T-helper 1 cell (primary cell): ENCODE measurements around the gene NDRG3.
"Not testable (repeated sequence)": the region's sequence is repeated elsewhere in the genome, so short reads cannot be mapped to it uniquely, and the experiment has no call there.

Experiments used
- DNase-seq, 5 donors: peaks; one replicate each; pipeline ENCODE4 v3.0.0-alpha.2; 2012 to 2020

Gene NDRG3

GRCh38 chr20:36686944-36687343, 58.9 kb downstream of the NDRG3 start:
- DNase-seq, result no peak

GRCh38 chr20:36686504-36686903, 59.4 kb downstream of the NDRG3 start:
- DNase-seq, result no peak

GRCh38 chr20:36684747-36685146, 61.1 kb downstream of the NDRG3 start:
- DNase-seq, result no peak

GRCh38 chr20:36682311-36682710, 63.6 kb downstream of the NDRG3 start:
- no peak for DNase-seq

- no peak for DNase-seq
These were observed 68.5 kb downstream of the NDRG3 start for GRCh38 chr20:36677422-36677771.

- no peak for DNase-seq
These were observed 69.0 kb downstream of the NDRG3 start for GRCh38 chr20:36676701-36677421.

- DNase-seq, result not testable (repeated sequence)
These were observed 70.3 kb downstream of the NDRG3 start for GRCh38 chr20:36675545-36675944.

GRCh38 chr20:36672991-36673390, 72.9 kb downstream of the NDRG3 start:
- DNase-seq, result no peak

- DNase-seq, result no peak
These were observed 75.1 kb downstream of the NDRG3 start for GRCh38 chr20:36670665-36671357.

- no peak for DNase-seq
These were observed 79.6 kb downstream of the NDRG3 start for GRCh38 chr20:36666181-36666740.

GRCh38 chr20:36663031-36663430, 82.9 kb downstream of the NDRG3 start:
- DNase-seq, result no peak

GRCh38 chr20:36658300-36658699, 87.6 kb downstream of the NDRG3 start:
- DNase-seq, result peak in 1 of 5 donors; percentile 76

GRCh38 chr20:36656733-36657132, 89.2 kb downstream of the NDRG3 start:
- no peak for DNase-seq

- DNase-seq, result no peak
These were observed 90.9 kb downstream of the NDRG3 start for GRCh38 chr20:36655004-36655403.

GRCh38 chr20:36654506-36654905, 91.4 kb downstream of the NDRG3 start:
- no peak for DNase-seq

- no peak for DNase-seq
These were observed 92.4 kb downstream of the NDRG3 start for GRCh38 chr20:36653456-36653855.

GRCh38 chr20:36647196-36648121, 98.4 kb downstream of the NDRG3 start:
- no peak for DNase-seq

GRCh38 chr20:36646678-36647077, 99.2 kb downstream of the NDRG3 start:
- no peak for DNase-seq

- DNase-seq, result peak; percentile 23 to 83 (median 57)
These were observed 99.9 kb downstream of the NDRG3 start, which contains the start of gene SLA2 for GRCh38 chr20:36645998-36646397. Gene SLA2 (minus strand): TSS chr20:36646196. CDS start chr20:36641335, 4,861 bp downstream.

- no peak for DNase-seq
These were observed 100.5 kb downstream of the NDRG3 start for GRCh38 chr20:36645353-36645752.

GRCh38 chr20:36644706-36645095, 101.2 kb downstream of the NDRG3 start:
- DNase-seq, result peak in 2 of 5 donors; percentile 10 to 54

GRCh38 chr20:36644032-36644705, 101.7 kb downstream of the NDRG3 start:
- peak; percentile 22 to 62 (median 48) for DNase-seq
